OCI-LY1 (cell line): ENCODE measurements around the gene S100A11.

ENCODE experiments used
- H2AFZ ChIP-seq: fragments of 200-600 bp; sonication (generic), shearing (Covaris generic); 2 replicates; pipeline ENCODE4 v1.6.0; 2014; ENCODE audit warnings: antibody characterized with exemption, mild to moderate bottlenecking, low read length
- H3F3A ChIP-seq: fragments of 200-600 bp; sonication (generic), shearing (Covaris generic); 2 replicates; pipeline ENCODE4 v1.6.0; 2014; ENCODE audit warnings: mild to moderate bottlenecking, antibody characterized with exemption, low read length, moderate library complexity; ENCODE audit not compliant: insufficient read depth
- H3K27ac ChIP-seq: fragments of 200-600 bp; sonication (generic); 2 replicates; pipeline ENCODE4 v1.5.1; 2014; ENCODE audit warnings: low read length, mixed run types, mild to moderate bottlenecking, low read depth; ENCODE audit not compliant: poor library complexity, severe bottlenecking
- H3K27me3 ChIP-seq: fragments of 200-600 bp; sonication (generic); 2 replicates; pipeline ENCODE4 v1.6.0; 2014; ENCODE audit warnings: antibody characterized with exemption, mild to moderate bottlenecking, low read length, moderate library complexity; ENCODE audit not compliant: insufficient read depth
- H3K36me3 ChIP-seq: fragments of 200-600 bp; sonication (generic); 2 replicates; pipeline ENCODE4 v1.6.1; 2014; ENCODE audit warnings: mild to moderate bottlenecking, antibody characterized with exemption, low read length, moderate library complexity, mixed read lengths; ENCODE audit not compliant: insufficient read depth
- H3K4me1 ChIP-seq: fragments of 200-600 bp; sonication (generic); 2 replicates; pipeline ENCODE4 v1.5.1; 2014; ENCODE audit warnings: mild to moderate bottlenecking, low read length, moderate library complexity; ENCODE audit not compliant: insufficient read depth, severe bottlenecking
- H3K4me2 ChIP-seq: fragments of 200-600 bp; sonication (generic), shearing (Covaris generic); 2 replicates; pipeline ENCODE4 v1.6.1; 2014; ENCODE audit warnings: low read length
- H3K4me3 ChIP-seq: fragments of 200-600 bp; sonication (generic); 2 replicates; pipeline ENCODE4 v1.5.1; 2014; ENCODE audit warnings: low read length, low read depth, mild to moderate bottlenecking, mixed read lengths; ENCODE audit not compliant: poor library complexity, severe bottlenecking
- H3K79me2 ChIP-seq: fragments of 200-600 bp; shearing (Covaris generic); 2 replicates; pipeline ENCODE4 v1.6.1; 2016; ENCODE audit warnings: mixed run types, low read length, mixed read lengths; ENCODE audit not compliant: insufficient read depth
- H3K9ac ChIP-seq: fragments of 200-600 bp; sonication (generic), shearing (Covaris generic); 2 replicates; pipeline ENCODE4 v1.6.1; 2014; ENCODE audit warnings: mild to moderate bottlenecking, low read length, mixed read lengths
- H3K9me2 ChIP-seq: fragments of 200-600 bp; sonication (generic), shearing (Covaris generic); 2 replicates; pipeline ENCODE4 v1.6.1; 2014; ENCODE audit warnings: low read depth, mild to moderate bottlenecking, low read length, mixed read lengths
- H3K9me3 ChIP-seq: fragments of 200-600 bp; shearing (Covaris generic); 2 replicates; pipeline ENCODE4 v1.6.1; 2014; ENCODE audit warnings: low read length, mixed read lengths
- H4K20me1 ChIP-seq: fragments of 200-600 bp; sonication (generic), shearing (Covaris generic); 2 replicates; pipeline ENCODE4 v1.6.0; 2016; ENCODE audit warnings: mild to moderate bottlenecking, low read length; ENCODE audit not compliant: insufficient read depth
- EZH2 ChIP-seq: fragments of 200-600 bp; sonication (generic), shearing (Covaris generic); IDR thresholded peaks from 2 replicates; pipeline ENCODE4 v1.8.0; 2017; ENCODE audit warnings: borderline replicate concordance, mixed run types, mild to moderate bottlenecking, antibody characterized with exemption, low read length, moderate library complexity, mixed read lengths
- TF ChIP-seq, protein P1 (sequence below): fragments of 200-600 bp; sonication (generic), shearing (Covaris generic); IDR thresholded peaks from 2 replicates; pipeline ENCODE4 v1.5.1; 2017; ENCODE audit warnings: mild to moderate bottlenecking, antibody characterized with exemption, low read length, moderate library complexity, mixed read lengths

The S100A11 gene

DNA sequence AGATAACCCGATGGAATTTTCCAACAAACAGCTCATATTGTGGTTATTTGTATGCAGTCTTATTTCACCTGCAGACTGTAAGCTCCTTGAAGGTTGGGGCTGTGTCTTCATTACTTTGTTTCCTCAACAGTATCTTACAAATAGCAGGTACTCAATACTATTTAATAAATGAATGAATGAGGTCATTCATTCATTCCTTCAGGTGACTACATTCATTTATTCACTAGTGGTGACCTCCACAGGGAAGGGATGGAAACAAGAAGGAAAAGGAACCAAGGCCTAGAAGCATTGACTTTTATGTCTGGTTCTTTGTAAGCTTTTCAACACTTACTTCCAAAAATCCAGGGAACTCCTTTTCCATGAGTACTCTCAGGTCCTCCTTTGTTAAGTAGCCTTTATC is 51.0 kb downstream of the S100A11 start:
- Histone ChIP-seq H3K9me3 (no peaks in the 10 kb centered on the region), H3K36me3 (no peaks in the 10 kb centered on the region), H3K4me3 (no peak overlapping the region), H3K9ac (no peak overlapping the region), H3K9me2 (no peaks in the 10 kb centered on the region), H3K4me2 (no peak overlapping the region), H3K27ac (no peak overlapping the region), H4K20me1 (no peaks in the 10 kb centered on the region), H3K79me2 (no peaks in the 10 kb centered on the region), H2AFZ (no peak overlapping the region), H3K27me3 (peaks cover 4% of the 10 kb centered on the region; the same call in 1 of the 2 replicates), H3K4me1 (no peaks in the 10 kb centered on the region), H3F3A (no peaks in the 10 kb centered on the region)
- TF ChIP-seq, protein P1, sequence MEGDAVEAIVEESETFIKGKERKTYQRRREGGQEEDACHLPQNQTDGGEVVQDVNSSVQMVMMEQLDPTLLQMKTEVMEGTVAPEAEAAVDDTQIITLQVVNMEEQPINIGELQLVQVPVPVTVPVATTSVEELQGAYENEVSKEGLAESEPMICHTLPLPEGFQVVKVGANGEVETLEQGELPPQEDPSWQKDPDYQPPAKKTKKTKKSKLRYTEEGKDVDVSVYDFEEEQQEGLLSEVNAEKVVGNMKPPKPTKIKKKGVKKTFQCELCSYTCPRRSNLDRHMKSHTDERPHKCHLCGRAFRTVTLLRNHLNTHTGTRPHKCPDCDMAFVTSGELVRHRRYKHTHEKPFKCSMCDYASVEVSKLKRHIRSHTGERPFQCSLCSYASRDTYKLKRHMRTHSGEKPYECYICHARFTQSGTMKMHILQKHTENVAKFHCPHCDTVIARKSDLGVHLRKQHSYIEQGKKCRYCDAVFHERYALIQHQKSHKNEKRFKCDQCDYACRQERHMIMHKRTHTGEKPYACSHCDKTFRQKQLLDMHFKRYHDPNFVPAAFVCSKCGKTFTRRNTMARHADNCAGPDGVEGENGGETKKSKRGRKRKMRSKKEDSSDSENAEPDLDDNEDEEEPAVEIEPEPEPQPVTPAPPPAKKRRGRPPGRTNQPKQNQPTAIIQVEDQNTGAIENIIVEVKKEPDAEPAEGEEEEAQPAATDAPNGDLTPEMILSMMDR, result no peak
- no peak for TF ChIP-seq EZH2

DNA sequence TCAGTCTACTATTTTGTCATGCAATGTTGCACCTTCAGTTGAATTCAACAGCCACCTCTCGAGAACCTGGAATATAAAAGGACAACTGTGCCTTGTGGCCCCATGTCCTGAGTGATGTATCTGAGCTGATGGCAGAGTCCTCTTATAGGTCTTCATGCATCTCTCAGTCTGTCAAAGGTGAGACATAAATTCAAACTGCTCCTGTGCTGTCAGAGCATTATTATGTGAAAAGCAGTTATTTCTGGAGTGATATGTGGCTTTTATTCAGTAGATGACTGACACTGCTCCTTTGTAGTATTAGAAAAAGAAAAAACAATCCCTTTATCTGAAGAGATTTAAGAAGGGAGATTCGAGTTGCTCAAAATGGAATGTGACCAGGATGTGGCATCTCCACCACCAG is 51.5 kb downstream of the S100A11 start:
- Histone ChIP-seq H3K27me3 (peaks cover 6% of the 10 kb centered on the region; the same call in 1 of the 2 replicates), H3K4me3 (no peak overlapping the region), H2AFZ (no peak overlapping the region), H3K36me3 (no peaks in the 10 kb centered on the region), H3K9me2 (no peaks in the 10 kb centered on the region), H3K4me1 (no peaks in the 10 kb centered on the region), H3K27ac (no peak overlapping the region), H4K20me1 (no peaks in the 10 kb centered on the region), H3K4me2 (no peak overlapping the region), H3F3A (no peaks in the 10 kb centered on the region), H3K79me2 (no peaks in the 10 kb centered on the region), H3K9me3 (no peaks in the 10 kb centered on the region), H3K9ac (no peak overlapping the region)
- TF ChIP-seq, protein P1, result no peak
- no peak for TF ChIP-seq EZH2

DNA sequence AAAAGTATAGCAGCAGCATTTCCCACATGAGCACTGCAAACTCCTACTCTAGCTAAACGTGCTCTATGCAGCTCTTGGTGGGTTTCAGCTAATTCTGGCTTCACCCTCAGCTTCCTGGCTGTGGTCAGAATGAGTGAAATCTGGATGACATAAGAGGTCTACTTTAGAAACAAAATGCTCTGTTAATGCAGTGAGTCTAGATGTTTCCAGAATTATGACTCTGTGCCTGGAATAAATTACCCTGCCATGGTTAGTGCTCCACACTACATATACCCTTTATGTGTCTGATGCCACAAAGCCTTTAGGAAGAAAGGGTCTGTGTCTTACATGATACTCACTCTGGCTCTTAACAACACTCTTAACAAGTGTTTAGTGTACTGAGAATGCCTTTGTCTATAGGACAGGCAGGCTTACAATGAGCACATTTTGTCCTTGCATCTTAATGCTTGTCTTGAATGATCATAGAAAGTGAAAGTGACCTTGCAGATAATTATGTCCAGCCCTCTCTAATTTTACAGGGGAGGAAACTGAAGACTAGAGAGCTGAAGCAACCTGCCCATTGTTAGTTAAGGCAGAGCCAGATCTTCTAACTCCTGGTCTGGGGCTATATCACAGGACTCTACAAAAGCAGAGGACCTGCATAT is 52.4 kb downstream of the S100A11 start:
- Histone ChIP-seq H3K36me3 (no peaks in the 10 kb centered on the region), H4K20me1 (no peaks in the 10 kb centered on the region), H3K79me2 (no peaks in the 10 kb centered on the region), H2AFZ (no peak overlapping the region), H3K27ac (no peak overlapping the region), H3K9me2 (no peaks in the 10 kb centered on the region), H3K27me3 (peaks cover 6% of the 10 kb centered on the region; the same call in 1 of the 2 replicates), H3K4me3 (no peak overlapping the region), H3F3A (no peaks in the 10 kb centered on the region), H3K9me3 (no peaks in the 10 kb centered on the region), H3K4me2 (no peak overlapping the region), H3K4me1 (no peaks in the 10 kb centered on the region), H3K9ac (no peak overlapping the region)
- TF ChIP-seq, protein P1, result no peak
- no peak for TF ChIP-seq EZH2
